ENCODE data around the gene ELOVL2. TPM values are rescaled to one million over a fixed set of nuclear protein-coding genes. Genes with fewer than 3 reads are reported as not detected.

Gene ELOVL2
- polyA plus RNA-seq, 3 donors, result not detected

GRCh38 chr6:10933126-10933525, 111.0 kb downstream of the ELOVL2 start:
- H3K9me3 Mint-ChIP-seq, result peaks cover 2 to 14% (median 10%) of the 10 kb centered on the region in 7 donors
- Histone ChIP-seq H3K36me3 (replicated peaks in 1 of 2; ENCODE audit: control insufficient read depth in 1 of 2, insufficient read depth in 2 of 2, low read length in 2 of 2) (no peaks in the 10 kb centered on the region), H3K4me1 (ENCODE audit: control insufficient read depth in 1 of 2, insufficient read depth in 2 of 2, low read length in 2 of 2) (no peaks in the 10 kb centered on the region), H3K9me3 (replicated peaks in 1 of 2; ENCODE audit: control insufficient read depth in 1 of 2, insufficient read depth in 1 of 2, low read length in 2 of 2) (peaks cover 0 to 3% of the 10 kb centered on the region in 2 donors), H3K27me3 (ENCODE audit: control insufficient read depth in 2 of 2, insufficient read depth in 2 of 2, low read length in 2 of 2) (no peaks in the 10 kb centered on the region), H3K27ac (ENCODE audit: low read depth in 1 of 2, low read length in 2 of 2) (no peak overlapping the region), H2AFZ (ENCODE audit: insufficient read depth, low read depth, low read length, poor library complexity, severe bottlenecking) (no peak overlapping the region), H3K79me2 (ENCODE audit: insufficient read depth, low read length) (no peaks in the 10 kb centered on the region), H3K4me3 (replicated peaks in 1 of 3; ENCODE audit: low read depth in 2 of 3, low read length in 3 of 3) (no peak overlapping the region), H3K9ac (ENCODE audit: insufficient read depth, low read length, poor library complexity, severe bottlenecking) (no peak overlapping the region), H4K20me1 (ENCODE audit: insufficient read depth, low read length) (no peaks in the 10 kb centered on the region), H3K4me2 (replicated peaks; ENCODE audit: extremely low read depth, low read length, poor library complexity, severe bottlenecking) (no peak overlapping the region)
- whole genome bisulfite sequencing (ENCODE audit: insufficient coverage), result no CpG with 5 or more reads among the region's 1 CpG
- no peaks in the 10 kb centered on the region for H3K4me1 Mint-ChIP-seq
- DNase-seq, result no peak
- no peak overlapping the region for H3K4me3 Mint-ChIP-seq
- H3K27me3 Mint-ChIP-seq (ENCODE audit: low read depth in 3 of 3), result peaks cover 0 to 24% (median 8%) of the 10 kb centered on the region in 3 donors
- intact Hi-C loops (cut with micrococcal nuclease), result no loop called here
- no peaks in the 10 kb centered on the region for H3K36me3 Mint-ChIP-seq
- no peak overlapping the region for H3K27ac Mint-ChIP-seq
- no peak for TF ChIP-seq CTCF (IDR thresholded peaks at IDR 0.05)

Other genes with a start within 250 kb of the ELOVL2 start
- 1 to 10 TPM in 1 of 3 donors, under 1 TPM in 2; 0.68 to 1.4 (median 0.76) TPM for gene MAK, start 205.8 kb downstream of the ELOVL2 start, polyA plus RNA-seq
- gene GCM2, start 162.3 kb downstream of the ELOVL2 start, polyA plus RNA-seq, result not detected
- under 1 TPM in 1 of 3 donors, not detected in 2; 0.08 TPM for gene SYCP2L, start 157.3 kb downstream of the ELOVL2 start, polyA plus RNA-seq
- 1 to 10 TPM; 1.4 to 3.4 (median 2.4) TPM for gene SMIM13, start 49.5 kb upstream of the ELOVL2 start, polyA plus RNA-seq
- under 1 TPM in 2 of 3 donors, not detected in 1; 0.05 to 0.06 TPM for gene ERVFRD-1, start 67.4 kb upstream of the ELOVL2 start, polyA plus RNA-seq
- 10 to 100 TPM; 18.2 to 35.9 (median 33.0) TPM for gene NEDD9, start 188.4 kb upstream of the ELOVL2 start, polyA plus RNA-seq